Endothelial cell of umbilical vein (primary cell): ENCODE results near the gene CGAS. TPM values are rescaled to one million over a fixed set of nuclear protein-coding genes. Genes with fewer than 3 reads are reported as not detected.

ENCODE experiments used
- Bru-seq: library from RNA; stranded (reverse); fragments of 400-500 nt; gene quantifications from one replicate; lab custom pipeline; 2021; lab: Mats Ljungman, UMichigan
- BruChase-seq, 2 experiments: library from RNA; stranded (reverse); fragments of 400-500 nt; gene quantifications; one replicate each; lab custom pipeline; 2021; lab: Mats Ljungman, UMichigan
- BruUV-seq: library from RNA; stranded (reverse); fragments of 400-500 nt; replicated peaks from 2 replicates; lab custom pipeline; 2021; lab: Mats Ljungman, UMichigan
- CTCF ChIA-PET: fragments of 300-600, 350-600 bp; sonication (Branson Sonifier 250); formaldehyde crosslinking; loops from one replicate; lab custom pipeline; 2021; ENCODE audit warnings: antibody characterized with exemption, inconsistent platforms; lab: Charles Lee
- POLR2A ChIA-PET: fragments of 300-600, 350-600 bp; sonication (Branson Sonifier 250); formaldehyde crosslinking; loops from one replicate; lab custom pipeline; 2021; ENCODE audit warnings: antibody characterized with exemption, inconsistent platforms; lab: Charles Lee
- DNase-seq: peaks from one replicate; pipeline ENCODE4 v3.0.0-alpha.2; 2011; ENCODE audit warnings: low read depth, low spot score
- FAIRE-seq: peaks from 2 replicates; lab custom pipeline; 2011; peaks lifted over from hg19 to GRCh38; lab: Jason Lieb, UNC
- H2AFZ ChIP-seq: 2 replicates; pipeline ENCODE4 v1.6.0; 2012; ENCODE audit warnings: low read depth, low read length, control low read depth, inconsistent platforms
- H3K27ac ChIP-seq: 2 replicates; pipeline ENCODE4 v1.5.1; 2011; ENCODE audit warnings: low read depth, mild to moderate bottlenecking, control low read depth, low read length, moderate library complexity; ENCODE audit not compliant: insufficient read depth
- H3K27me3 ChIP-seq, 2 experiments: 2 replicates each; pipeline versions ENCODE4 v1.6.0 to v1.6.1; 2011; ENCODE audit warnings: low read length in 2 of 2, mixed read lengths in 1 of 2; ENCODE audit not compliant: control insufficient read depth in 2 of 2, insufficient read depth in 2 of 2
- H3K36me3 ChIP-seq, 2 experiments: 2 replicates in 1 of 2; 3 replicates in 1 of 2; pipeline ENCODE4 v1.5.1; 2011; ENCODE audit warnings: low read length in 2 of 2, mild to moderate bottlenecking in 1 of 2, moderate library complexity in 1 of 2; ENCODE audit not compliant: control insufficient read depth in 2 of 2, insufficient read depth in 2 of 2; ENCODE audit errors: extremely low read depth in 1 of 2
- H3K4me1 ChIP-seq: 3 replicates; pipeline ENCODE4 v1.5.1; 2011; ENCODE audit warnings: mild to moderate bottlenecking, low read length; ENCODE audit not compliant: control insufficient read depth, insufficient read depth; ENCODE audit errors: extremely low read depth
- H3K4me2 ChIP-seq: 2 replicates; pipeline ENCODE4 v1.6.1; 2011; ENCODE audit warnings: low read length, control low read depth, mixed read lengths; ENCODE audit not compliant: insufficient read depth
- H3K4me3 ChIP-seq, 3 experiments: fragments of 200-600 bp in 1 of 3; sonication (generic), shearing (Covaris generic) in 1 of 3; replicated peaks in 1 of 3; 2 replicates each; pipeline ENCODE4 v1.5.1; 2011 to 2016; ENCODE audit warnings: control low read depth in 3 of 3, low read length in 3 of 3, mild to moderate bottlenecking in 2 of 3, inconsistent platforms in 1 of 3, low read depth in 1 of 3, moderate library complexity in 1 of 3; ENCODE audit not compliant: insufficient read depth in 1 of 3
- H3K79me2 ChIP-seq: 2 replicates; pipeline ENCODE4 v1.6.0; 2012; ENCODE audit warnings: low read length, inconsistent platforms; ENCODE audit not compliant: control insufficient read depth, insufficient read depth
- H3K9ac ChIP-seq: replicated peaks from 2 replicates; pipeline ENCODE3; 2011; ENCODE audit warnings: low read length, control low read depth; ENCODE audit not compliant: insufficient read depth; ENCODE audit errors: extremely low read depth
- H3K9me1 ChIP-seq: replicated peaks from 3 replicates; pipeline ENCODE4 v1.6.0; 2011; ENCODE audit warnings: mild to moderate bottlenecking, low read length; ENCODE audit not compliant: control insufficient read depth, insufficient read depth; ENCODE audit errors: extremely low read depth
- H3K9me3 ChIP-seq: replicated peaks from 2 replicates; pipeline ENCODE4 v1.5.1; 2012; ENCODE audit warnings: low read length, inconsistent platforms; ENCODE audit not compliant: control insufficient read depth, insufficient read depth
- H4K20me1 ChIP-seq: replicated peaks from 2 replicates; pipeline ENCODE3; 2011; ENCODE audit warnings: mild to moderate bottlenecking, low read length; ENCODE audit not compliant: control insufficient read depth, insufficient read depth; ENCODE audit errors: extremely low read depth
- POLR2A ChIP-seq: IDR thresholded peaks from 2 replicates; pipeline ENCODE4 v1.6.1; 2012; ENCODE audit warnings: low read depth, mild to moderate bottlenecking, control low read depth, low read length
- POLR2AphosphoS5 ChIP-seq: IDR thresholded peaks from 2 replicates; pipeline ENCODE4 v1.6.1; 2012; ENCODE audit warnings: low read depth, mild to moderate bottlenecking, control low read depth, low read length, moderate library complexity; ENCODE audit not compliant: insufficient read depth
- dilution Hi-C: fragments of 300-500 bp; cut with MboI; formaldehyde crosslinking; loops from one replicate; pipeline ENCODE4 v1.15.0; 2019; ENCODE audit warnings: low sequenced_read_pairs; ENCODE audit not compliant: extremely low pct_ligation_motif_present
- intact Hi-C: fragments of 100-400 bp; cut with micrococcal nuclease; formaldehyde crosslinking; loops from one replicate; pipeline ENCODE4 v1.10.0; 2022
- long read RNA-seq: library from polyadenylated mRNA; stranded (forward); transcript quantifications from one replicate; pipeline ENCODE4 v2.0.0, GENCODE V29; 2021
- polyA minus RNA-seq, 3 experiments: library from RNA; depleted of rRNA, polyadenylated mRNA; stranded (reverse); fragments of >200 nt; gene quantifications; 1 replicate in 1 of 3; 2 replicates in 2 of 3; pipeline ENCODE4 v1.2.3, GENCODE V29; 2011
- polyA plus RNA-seq, 4 experiments: library from polyadenylated mRNA; depleted of rRNA in 3 of 4; stranded (reverse) in 3 of 4; unstranded in 1 of 4; fragments of >200 nt; gene quantifications; 2 replicates each; pipeline versions ENCODE4 v1.2.1 to v1.2.3, GENCODE V29; 2011 to 2012; ENCODE audit warnings: missing spikeins in 1 of 4
- total RNA-seq: library from RNA; stranded (reverse); gene quantifications from 2 replicates; pipeline ENCODE4 v1.2.3, GENCODE V29; 2021
- TF ChIP-seq, protein P1 (sequence below), 2 donors: IDR thresholded peaks; 1 replicate in 1 of 2; 2 replicates in 1 of 2; pipeline ENCODE4 v1.5.1; 2011; ENCODE audit warnings: low read length in 2 of 2, mild to moderate bottlenecking in 2 of 2, moderate library complexity in 2 of 2, control low read depth in 1 of 2, inconsistent platforms in 1 of 2, low read depth in 1 of 2; ENCODE audit not compliant: insufficient read depth in 1 of 2; ENCODE audit errors: extremely low read depth in 1 of 2
- TF ChIP-seq, protein P2 (sequence below): IDR thresholded peaks from 2 replicates; pipeline ENCODE4 v1.6.1; 2011; ENCODE audit not compliant: insufficient read depth, insufficient read length

Gene CGAS
- total RNA-seq (7.3 and 7.4 TPM in 2 replicates), polyA plus RNA-seq (1.6 and 1.9 TPM in 2 replicates), polyA minus RNA-seq (1.5 and 2.0 TPM in 2 replicates), Bru-seq, nascent RNA (percentile 60 among the genes with signal in this experiment), BruChase-seq, experiment 1, labeled RNA remaining after a 6-hour chase (percentile 43 among the genes with signal in this experiment), BruChase-seq, experiment 2, labeled RNA remaining after a 2-hour chase (percentile 50 among the genes with signal in this experiment)
- 1.4 and 1.7 TPM in 2 replicates for polyA plus RNA-seq (2011; cell fraction: cytosol; rRNA removed)
- 1.5 and 2.2 TPM in 2 replicates for polyA plus RNA-seq (2011; cell fraction: nucleus; rRNA removed)
- polyA plus RNA-seq (2012) = 1.4 and 2.3 TPM in 2 replicates
- 15.2 TPM for polyA minus RNA-seq (2011; cell fraction: cytosol; rRNA and poly(A)+ RNA removed)
- 1.7 and 3.4 TPM in 2 replicates for polyA minus RNA-seq (2011; cell fraction: nucleus; rRNA and poly(A)+ RNA removed)
- long read RNA-seq, partial matches to known transcripts = 0 of 23 reads
- long read RNA-seq, other reads (novel, unspliced or antisense) = 19 of 23 reads

DNA sequence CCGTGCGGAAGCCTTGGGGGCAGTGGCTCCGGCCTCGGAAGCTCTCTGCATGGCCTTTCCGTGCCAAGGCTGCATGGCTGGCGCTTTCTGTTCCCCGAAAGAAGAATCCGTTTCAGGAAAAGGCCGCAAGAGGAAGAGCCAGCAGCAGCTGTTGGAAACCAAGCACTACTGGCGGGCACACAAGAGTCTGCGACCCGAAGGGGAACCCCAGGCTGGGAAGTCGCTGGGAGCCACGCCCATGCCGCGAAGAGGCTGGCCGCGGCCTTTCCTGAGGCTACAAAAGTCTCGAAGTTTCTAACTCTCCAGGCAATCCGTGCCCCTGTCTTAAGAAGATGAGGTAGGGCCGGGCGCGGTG is at the start of gene CGAS:
Gene CGAS, minus strand, starts transcription at position 191 of the 355 bp plus-strand sequence. Its CDS starts 116 bp downstream, at position 75.
- TF ChIP-seq POLR2AphosphoS5 (peak; percentile 32), POLR2A (peak; percentile 26)
- TF ChIP-seq, protein P1, sequence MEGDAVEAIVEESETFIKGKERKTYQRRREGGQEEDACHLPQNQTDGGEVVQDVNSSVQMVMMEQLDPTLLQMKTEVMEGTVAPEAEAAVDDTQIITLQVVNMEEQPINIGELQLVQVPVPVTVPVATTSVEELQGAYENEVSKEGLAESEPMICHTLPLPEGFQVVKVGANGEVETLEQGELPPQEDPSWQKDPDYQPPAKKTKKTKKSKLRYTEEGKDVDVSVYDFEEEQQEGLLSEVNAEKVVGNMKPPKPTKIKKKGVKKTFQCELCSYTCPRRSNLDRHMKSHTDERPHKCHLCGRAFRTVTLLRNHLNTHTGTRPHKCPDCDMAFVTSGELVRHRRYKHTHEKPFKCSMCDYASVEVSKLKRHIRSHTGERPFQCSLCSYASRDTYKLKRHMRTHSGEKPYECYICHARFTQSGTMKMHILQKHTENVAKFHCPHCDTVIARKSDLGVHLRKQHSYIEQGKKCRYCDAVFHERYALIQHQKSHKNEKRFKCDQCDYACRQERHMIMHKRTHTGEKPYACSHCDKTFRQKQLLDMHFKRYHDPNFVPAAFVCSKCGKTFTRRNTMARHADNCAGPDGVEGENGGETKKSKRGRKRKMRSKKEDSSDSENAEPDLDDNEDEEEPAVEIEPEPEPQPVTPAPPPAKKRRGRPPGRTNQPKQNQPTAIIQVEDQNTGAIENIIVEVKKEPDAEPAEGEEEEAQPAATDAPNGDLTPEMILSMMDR (IDR thresholded peaks at IDR 0.05; ENCODE audit: extremely low read depth in 1 of 2, insufficient read depth in 1 of 2, low read depth in 1 of 2, low read length in 2 of 2) = no peak
- TF ChIP-seq, protein P2, sequence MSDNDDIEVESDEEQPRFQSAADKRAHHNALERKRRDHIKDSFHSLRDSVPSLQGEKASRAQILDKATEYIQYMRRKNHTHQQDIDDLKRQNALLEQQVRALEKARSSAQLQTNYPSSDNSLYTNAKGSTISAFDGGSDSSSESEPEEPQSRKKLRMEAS = no peak
- peak within 1 kb of the TSS; percentile 70 for H3K27ac ChIP-seq
- no peaks in the 10 kb centered on the region for H3K27me3 ChIP-seq
- peaks cover 24% of the 10 kb centered on the region for H3K79me2 ChIP-seq
- no peaks in the 10 kb centered on the region for H4K20me1 ChIP-seq
- no TSS peak for BruUV-seq
- ChIA-PET CTCF (interaction anchor here (0.8 to 1.7 kb wide), 2 partner anchors 19 to 63 kb away, joined by 3 to 4 read pairs; no protein-coding TSS in a partner anchor), POLR2A (interaction anchor here (0.8 to 1.6 kb wide), 3 partner anchors 9 to 62 kb away, joined by 3 to 7 read pairs (median 5); partner anchors contain the start of gene MTO1)
- DNase-seq = peak; percentile 60
- H2AFZ ChIP-seq = peak within 1 kb of the TSS; percentile 91
- no peaks in the 10 kb centered on the region for H3K36me3 ChIP-seq
- no peaks in the 10 kb centered on the region for H3K9me1 ChIP-seq
- dilution Hi-C loops = no loop called here
- H3K4me1 ChIP-seq = peaks cover 5% of the 10 kb centered on the region
- intact Hi-C loops = loop anchor here (1.0 kb wide), 1 partner anchor 9 kb away; the partner anchor contains the start of gene MTO1
- peak; percentile 56 for FAIRE-seq
- H3K9me3 ChIP-seq = no peaks in the 10 kb centered on the region
- peak within 1 kb of the TSS; percentile 91 for H3K4me2 ChIP-seq
- H3K4me3 ChIP-seq = peak within 1 kb of the TSS; percentile 47 to 87 (median 73)
- peak within 1 kb of the TSS; percentile 68 for H3K9ac ChIP-seq
